Neutrophil (primary cell): ENCODE results near the gene USP10.
A peak's percentile ranks its signal among the peaks of the same experiment; 100 is the strongest.

Source experiments
- H3K27ac ChIP-seq: fragments of 200-600 bp; sonication (generic); 2 replicates; pipeline ENCODE4 v1.5.1; 2016; ENCODE audit warnings: mild to moderate bottlenecking, moderate library complexity
- H3K27me3 ChIP-seq: fragments of 200-600 bp; sonication (generic); 2 replicates; pipeline ENCODE4 v1.6.0; 2016; ENCODE audit warnings: mild to moderate bottlenecking
- H3K36me3 ChIP-seq: fragments of 200-600 bp; sonication (generic); 2 replicates; pipeline ENCODE4 v1.5.1; 2017
- H3K4me1 ChIP-seq, 2 experiments: fragments of 200-600 bp in 1 of 2; sonication (generic) in 1 of 2; 1 replicate in 1 of 2; 2 replicates in 1 of 2; pipeline versions ENCODE4 v1.5.1 to v1.6.1; 2013 to 2016; ENCODE audit warnings: low read depth in 1 of 2, low read length in 1 of 2, mild to moderate bottlenecking in 1 of 2, moderate library complexity in 1 of 2; ENCODE audit not compliant: control insufficient read depth in 1 of 2, insufficient read depth in 1 of 2
- H3K4me3 ChIP-seq, 2 experiments: fragments of 200-600 bp in 1 of 2; sonication (generic) in 1 of 2; 1 replicate in 1 of 2; 2 replicates in 1 of 2; pipeline ENCODE4 v1.5.1; 2013 to 2016; ENCODE audit warnings: low read depth in 1 of 2, low read length in 1 of 2, mild to moderate bottlenecking in 1 of 2, moderate library complexity in 1 of 2
- H3K9me3 ChIP-seq: fragments of 200-600 bp; sonication (generic); 2 replicates; pipeline ENCODE4 v1.5.1; 2016
- CTCF ChIP-seq: fragments of 200-600 bp; sonication (generic); IDR thresholded peaks from 2 replicates; pipeline ENCODE4 v1.5.1; 2016; ENCODE audit warnings: antibody characterized with exemption

The USP10 gene

GRCh38 chr16:84759906-84760305 is 60.1 kb downstream of the USP10 start:
- Histone ChIP-seq H3K4me1 (peaks cover 61 to 63% of the 10 kb centered on the region in 2 experiments), H3K4me3 (no peak overlapping the region), H3K27ac (peak overlapping the region; percentile 70), H3K27me3 (no peaks in the 10 kb centered on the region), H3K9me3 (no peaks in the 10 kb centered on the region), H3K36me3 (no peaks in the 10 kb centered on the region)
- TF ChIP-seq CTCF, result no peak

- no peaks in the 10 kb centered on the region for H3K27me3 ChIP-seq
- peak overlapping the region; percentile 88 for H3K27ac ChIP-seq
- no peaks in the 10 kb centered on the region for H3K9me3 ChIP-seq
- H3K4me3 ChIP-seq, result peak overlapping the region in 1 of 2 experiments; percentile 40
- TF ChIP-seq CTCF, result no peak
- peaks cover 57 to 58% of the 10 kb centered on the region in 2 experiments for H3K4me1 ChIP-seq
- no peaks in the 10 kb centered on the region for H3K36me3 ChIP-seq
These were observed 61.9 kb downstream of the USP10 start for GRCh38 chr16:84761448-84762368.

GRCh38 chr16:84763164-84763563 is 63.4 kb downstream of the USP10 start:
- no peak for TF ChIP-seq CTCF
- no peaks in the 10 kb centered on the region for H3K27me3 ChIP-seq
- H3K4me3 ChIP-seq, result peak overlapping the region; percentile 37 to 40
- H3K27ac ChIP-seq, result peak overlapping the region; percentile 88
- H3K36me3 ChIP-seq, result no peaks in the 10 kb centered on the region
- H3K9me3 ChIP-seq, result no peaks in the 10 kb centered on the region
- H3K4me1 ChIP-seq, result peaks cover 54 to 56% of the 10 kb centered on the region in 2 experiments

GRCh38 chr16:84763629-84764028 is 63.8 kb downstream of the USP10 start:
- TF ChIP-seq CTCF, result no peak
- no peaks in the 10 kb centered on the region for H3K9me3 ChIP-seq
- no peaks in the 10 kb centered on the region for H3K27me3 ChIP-seq
- no peak overlapping the region for H3K4me3 ChIP-seq
- H3K27ac ChIP-seq, result peak overlapping the region; percentile 88
- peaks cover 3% of the 10 kb centered on the region for H3K36me3 ChIP-seq
- H3K4me1 ChIP-seq, result peaks cover 49 to 51% of the 10 kb centered on the region in 2 experiments

- no peak for TF ChIP-seq CTCF
- no peaks in the 10 kb centered on the region for H3K27me3 ChIP-seq
- no peak overlapping the region for H3K27ac ChIP-seq
- peaks cover 37% of the 10 kb centered on the region in 2 experiments for H3K4me1 ChIP-seq
- H3K9me3 ChIP-seq, result no peaks in the 10 kb centered on the region
- H3K36me3 ChIP-seq, result peaks cover 7% of the 10 kb centered on the region
- no peak overlapping the region for H3K4me3 ChIP-seq
These were observed 65.2 kb downstream of the USP10 start for GRCh38 chr16:84764970-84765369.
